Measurements from ENCODE around the gene RUNX3.

DNA sequence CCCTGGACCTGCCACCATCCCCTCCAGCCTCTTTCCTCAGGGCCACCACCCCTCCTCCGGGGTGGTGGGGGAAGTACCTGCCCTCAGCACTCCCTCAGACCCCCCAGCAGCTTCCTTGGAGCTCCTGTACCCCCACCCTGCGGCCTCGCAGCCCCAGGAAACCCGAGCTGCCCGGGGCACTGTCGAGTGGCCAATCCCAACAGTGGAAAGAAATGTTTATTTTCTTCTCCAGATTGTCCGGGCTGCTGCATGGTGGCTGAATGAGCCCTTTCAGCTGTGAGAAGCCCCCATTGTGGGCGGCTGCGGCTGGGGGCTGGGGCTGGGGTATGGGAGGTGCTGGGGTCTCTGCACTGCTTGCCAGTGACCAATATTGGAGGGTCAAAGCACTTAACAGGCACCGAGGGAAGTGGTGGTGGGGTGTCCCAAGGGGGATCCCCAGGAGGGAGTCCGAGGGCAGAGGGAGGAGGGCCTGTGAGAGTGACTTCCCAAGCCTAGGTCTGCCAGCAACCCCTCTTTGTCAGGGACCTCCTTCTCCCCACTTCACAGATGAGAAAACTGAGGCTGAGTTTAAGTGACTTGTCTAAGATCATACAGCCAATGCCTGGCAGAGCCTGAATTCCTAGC, 25.2 kb downstream of the RUNX3 start:
- TF ChIP-seq, protein P1, sequence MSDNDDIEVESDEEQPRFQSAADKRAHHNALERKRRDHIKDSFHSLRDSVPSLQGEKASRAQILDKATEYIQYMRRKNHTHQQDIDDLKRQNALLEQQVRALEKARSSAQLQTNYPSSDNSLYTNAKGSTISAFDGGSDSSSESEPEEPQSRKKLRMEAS (IDR thresholded peaks at IDR 0.05): no peak
- no peak for TF ChIP-seq REST (IDR thresholded peaks at IDR 0.05)
- TF ChIP-seq, protein P2, sequence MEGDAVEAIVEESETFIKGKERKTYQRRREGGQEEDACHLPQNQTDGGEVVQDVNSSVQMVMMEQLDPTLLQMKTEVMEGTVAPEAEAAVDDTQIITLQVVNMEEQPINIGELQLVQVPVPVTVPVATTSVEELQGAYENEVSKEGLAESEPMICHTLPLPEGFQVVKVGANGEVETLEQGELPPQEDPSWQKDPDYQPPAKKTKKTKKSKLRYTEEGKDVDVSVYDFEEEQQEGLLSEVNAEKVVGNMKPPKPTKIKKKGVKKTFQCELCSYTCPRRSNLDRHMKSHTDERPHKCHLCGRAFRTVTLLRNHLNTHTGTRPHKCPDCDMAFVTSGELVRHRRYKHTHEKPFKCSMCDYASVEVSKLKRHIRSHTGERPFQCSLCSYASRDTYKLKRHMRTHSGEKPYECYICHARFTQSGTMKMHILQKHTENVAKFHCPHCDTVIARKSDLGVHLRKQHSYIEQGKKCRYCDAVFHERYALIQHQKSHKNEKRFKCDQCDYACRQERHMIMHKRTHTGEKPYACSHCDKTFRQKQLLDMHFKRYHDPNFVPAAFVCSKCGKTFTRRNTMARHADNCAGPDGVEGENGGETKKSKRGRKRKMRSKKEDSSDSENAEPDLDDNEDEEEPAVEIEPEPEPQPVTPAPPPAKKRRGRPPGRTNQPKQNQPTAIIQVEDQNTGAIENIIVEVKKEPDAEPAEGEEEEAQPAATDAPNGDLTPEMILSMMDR (IDR thresholded peaks at IDR 0.05; ENCODE audit: low read depth, low read length, missing input control): no peak
- no peak for TF ChIP-seq ZBTB33 (IDR thresholded peaks at IDR 0.05)
- no peak for TF ChIP-seq FOXA1 (IDR thresholded peaks at IDR 0.05)
- no peak for TF ChIP-seq RAD21 (IDR thresholded peaks at IDR 0.05)
